ENCODE measurements around the gene GDPD4. TPM values are rescaled to one million over a fixed set of nuclear protein-coding genes. Genes with fewer than 3 reads are reported as not detected.

Gene GDPD4
- total RNA-seq, 1 experiment from 2014 or later: not detected

DNA sequence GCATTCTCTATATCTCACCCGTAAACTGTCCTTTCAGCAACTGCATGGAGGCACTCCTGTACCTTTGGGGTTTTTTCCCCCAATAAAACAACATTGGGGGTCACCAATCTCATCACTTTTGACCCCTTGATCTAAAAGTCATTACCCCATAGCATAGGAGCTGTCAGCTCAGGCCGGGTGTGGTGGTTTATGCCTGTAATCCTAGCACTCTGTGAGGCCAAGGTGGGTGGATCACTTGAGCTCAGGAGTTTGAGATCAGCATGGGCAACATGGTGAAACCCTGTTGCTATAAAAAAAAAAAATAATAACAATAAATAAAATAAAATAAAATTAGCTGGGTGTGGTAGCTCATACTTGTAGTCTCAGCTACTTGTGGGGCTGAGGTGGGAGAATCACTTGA lies 17.1 kb upstream of the GDPD4 start:
- BruUV-seq (replicated peaks): no TSS peak
- H3K27me3 Mint-ChIP-seq (ENCODE audit: insufficient read depth, unreplicated experiment): no peaks in the 10 kb centered on the region
- DNase-seq (ENCODE audit: unreplicated experiment): no peak
- intact Hi-C loops (cut with micrococcal nuclease): no loop called here
- CTCF ChIA-PET: no interaction called here
- no peak overlapping the region for H3K27ac Mint-ChIP-seq (ENCODE audit: low read depth, unreplicated experiment)
- TF ChIP-seq, protein P1, sequence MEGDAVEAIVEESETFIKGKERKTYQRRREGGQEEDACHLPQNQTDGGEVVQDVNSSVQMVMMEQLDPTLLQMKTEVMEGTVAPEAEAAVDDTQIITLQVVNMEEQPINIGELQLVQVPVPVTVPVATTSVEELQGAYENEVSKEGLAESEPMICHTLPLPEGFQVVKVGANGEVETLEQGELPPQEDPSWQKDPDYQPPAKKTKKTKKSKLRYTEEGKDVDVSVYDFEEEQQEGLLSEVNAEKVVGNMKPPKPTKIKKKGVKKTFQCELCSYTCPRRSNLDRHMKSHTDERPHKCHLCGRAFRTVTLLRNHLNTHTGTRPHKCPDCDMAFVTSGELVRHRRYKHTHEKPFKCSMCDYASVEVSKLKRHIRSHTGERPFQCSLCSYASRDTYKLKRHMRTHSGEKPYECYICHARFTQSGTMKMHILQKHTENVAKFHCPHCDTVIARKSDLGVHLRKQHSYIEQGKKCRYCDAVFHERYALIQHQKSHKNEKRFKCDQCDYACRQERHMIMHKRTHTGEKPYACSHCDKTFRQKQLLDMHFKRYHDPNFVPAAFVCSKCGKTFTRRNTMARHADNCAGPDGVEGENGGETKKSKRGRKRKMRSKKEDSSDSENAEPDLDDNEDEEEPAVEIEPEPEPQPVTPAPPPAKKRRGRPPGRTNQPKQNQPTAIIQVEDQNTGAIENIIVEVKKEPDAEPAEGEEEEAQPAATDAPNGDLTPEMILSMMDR (IDR thresholded peaks at IDR 0.05; ENCODE audit: unreplicated experiment): no peak
- no peaks in the 10 kb centered on the region for H3K9me3 Mint-ChIP-seq (ENCODE audit: unreplicated experiment)
- no peaks in the 10 kb centered on the region for H3K4me1 Mint-ChIP-seq (ENCODE audit: insufficient read depth, unreplicated experiment)
- H3K4me3 Mint-ChIP-seq (ENCODE audit: unreplicated experiment): no peak overlapping the region
- POLR2A ChIA-PET: interaction anchor here (1.1 kb wide), 1 partner anchor 31 kb away, joined by 3 read pairs; no protein-coding TSS in a partner anchor
- peaks cover 5% of the 10 kb centered on the region for H3K36me3 Mint-ChIP-seq (ENCODE audit: insufficient read depth, unreplicated experiment)

DNA sequence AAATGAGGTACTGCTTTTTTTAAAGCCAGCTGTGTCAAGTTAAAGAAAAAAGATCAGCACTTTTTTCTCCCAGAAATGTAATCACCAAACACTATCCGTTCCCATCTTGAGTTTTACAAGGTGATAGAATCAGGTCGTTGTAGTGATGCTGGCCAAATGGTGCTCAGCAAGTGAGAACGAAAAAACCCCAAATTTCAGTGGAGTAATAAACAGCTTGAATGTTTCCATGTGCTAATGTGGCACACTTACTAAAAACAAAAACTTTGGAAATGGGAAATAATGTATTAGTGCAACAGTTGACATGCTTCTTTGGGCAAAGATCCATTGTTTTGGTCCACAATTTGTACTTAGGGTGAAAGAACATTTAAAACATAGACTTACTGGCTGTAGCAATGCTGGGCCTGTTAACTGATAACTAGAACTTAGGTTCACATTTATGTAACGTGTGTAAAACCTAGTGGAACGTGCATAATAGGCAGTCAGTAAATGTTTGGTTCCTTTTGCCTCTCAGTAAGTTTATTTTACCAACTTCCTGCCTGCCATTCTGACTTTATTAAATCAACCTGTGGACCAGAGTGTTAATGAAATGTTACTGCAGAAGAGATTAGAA lies 15.4 kb upstream of the GDPD4 start:
- no peaks in the 10 kb centered on the region for H3K4me1 Mint-ChIP-seq (ENCODE audit: insufficient read depth, unreplicated experiment)
- BruUV-seq (replicated peaks): no TSS peak
- H3K27ac Mint-ChIP-seq (ENCODE audit: low read depth, unreplicated experiment): no peak overlapping the region
- H3K27me3 Mint-ChIP-seq (ENCODE audit: insufficient read depth, unreplicated experiment): no peaks in the 10 kb centered on the region
- no peaks in the 10 kb centered on the region for H3K36me3 Mint-ChIP-seq (ENCODE audit: insufficient read depth, unreplicated experiment)
- no peak for DNase-seq (ENCODE audit: unreplicated experiment)
- CTCF ChIA-PET: no interaction called here
- H3K4me3 Mint-ChIP-seq (ENCODE audit: unreplicated experiment): no peak overlapping the region
- no peaks in the 10 kb centered on the region for H3K9me3 Mint-ChIP-seq (ENCODE audit: unreplicated experiment)
- TF ChIP-seq, protein P1 (IDR thresholded peaks at IDR 0.05; ENCODE audit: unreplicated experiment): no peak
- POLR2A ChIA-PET: interaction anchor here (1.0 kb wide), 1 partner anchor 9 kb away, joined by 5 read pairs; no protein-coding TSS in a partner anchor
- intact Hi-C loops (cut with micrococcal nuclease): no loop called here

GRCh38 chr11:77312107-77312506 lies 10.6 kb upstream of the GDPD4 start:
- H3K27me3 Mint-ChIP-seq (ENCODE audit: insufficient read depth, unreplicated experiment): no peaks in the 10 kb centered on the region
- no peak for DNase-seq (ENCODE audit: unreplicated experiment)
- intact Hi-C loops (cut with micrococcal nuclease): no loop called here
- H3K4me3 Mint-ChIP-seq (ENCODE audit: unreplicated experiment): no peak overlapping the region
- no peaks in the 10 kb centered on the region for H3K36me3 Mint-ChIP-seq (ENCODE audit: insufficient read depth, unreplicated experiment)
- H3K9me3 Mint-ChIP-seq (ENCODE audit: unreplicated experiment): no peaks in the 10 kb centered on the region
- H3K4me1 Mint-ChIP-seq (ENCODE audit: insufficient read depth, unreplicated experiment): no peaks in the 10 kb centered on the region
- ChIA-PET POLR2A (interaction anchor here (0.6 kb wide), 1 partner anchor 163 kb away, joined by 3 read pairs; no protein-coding TSS in a partner anchor), CTCF (interaction anchor here (0.6 to 1.0 kb wide), 2 partner anchors 9 to 141 kb away, joined by 3 to 5 read pairs; no protein-coding TSS in a partner anchor)
- BruUV-seq (replicated peaks): no TSS peak
- H3K27ac Mint-ChIP-seq (ENCODE audit: low read depth, unreplicated experiment): no peak overlapping the region
- TF ChIP-seq, protein P1 (IDR thresholded peaks at IDR 0.05; ENCODE audit: unreplicated experiment): no peak

DNA sequence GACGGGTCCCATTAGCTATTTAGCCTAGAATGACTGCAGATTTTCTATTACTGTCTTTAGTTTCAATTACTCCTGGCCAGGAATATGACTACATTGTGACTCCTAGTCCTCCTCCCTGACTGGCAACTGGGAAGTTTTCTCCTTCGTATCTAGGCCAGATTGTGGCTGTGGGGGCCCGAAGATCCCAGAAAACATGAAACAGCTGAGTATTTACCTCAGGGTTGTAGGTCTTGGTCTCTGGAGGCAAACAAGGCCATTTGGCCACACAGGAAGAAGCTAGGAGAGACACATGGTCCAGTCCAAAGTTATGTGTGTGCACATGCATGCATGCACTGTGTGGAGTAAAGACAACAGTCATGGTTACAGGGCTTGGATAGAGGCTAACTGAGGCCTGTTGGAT lies 10.2 kb upstream of the GDPD4 start:
- intact Hi-C loops (cut with micrococcal nuclease): no loop called here
- Mint-ChIP-seq H3K4me3 (ENCODE audit: unreplicated experiment) (no peak overlapping the region), H3K36me3 (ENCODE audit: insufficient read depth, unreplicated experiment) (no peaks in the 10 kb centered on the region), H3K27ac (ENCODE audit: low read depth, unreplicated experiment) (no peak overlapping the region), H3K4me1 (ENCODE audit: insufficient read depth, unreplicated experiment) (no peaks in the 10 kb centered on the region), H3K9me3 (ENCODE audit: unreplicated experiment) (no peaks in the 10 kb centered on the region), H3K27me3 (ENCODE audit: insufficient read depth, unreplicated experiment) (no peaks in the 10 kb centered on the region)
- BruUV-seq (replicated peaks): no TSS peak
- no peak for DNase-seq (ENCODE audit: unreplicated experiment)
- CTCF ChIA-PET: interaction anchor here (0.6 to 1.1 kb wide), 3 partner anchors 9 to 236 kb away, joined by 3 to 5 read pairs (median 3); no protein-coding TSS in a partner anchor
- POLR2A ChIA-PET: no interaction called here
- TF ChIP-seq, protein P1 (IDR thresholded peaks at IDR 0.05; ENCODE audit: unreplicated experiment): no peak
